A549 (cell line): Measurements from ENCODE around the gene PGM2L1. TPM values are rescaled to one million over a fixed set of nuclear protein-coding genes. Genes with fewer than 3 reads are reported as not detected.

ENCODE experiments used
- ATAC-seq, 2 experiments: fragments of 200-7000 bp in 1 of 2; fragments of >200 bp in 1 of 2; cut with Nextera tagmentation in 1 of 2; cut with Tn5 transposase in 1 of 2; 3 replicates each; pipeline versions ENCODE4 v1.8.0 to v1.9.1; 2018 to 2020; ENCODE audit warnings: mild to moderate bottlenecking in 1 of 2, moderate library complexity in 1 of 2
- CTCF ChIA-PET: fragments of 300-600 bp; sonication (Branson Sonifier 250); formaldehyde crosslinking; extraction: SDS; loops from one replicate; lab custom pipeline; 2021; ENCODE audit warnings: antibody characterized with exemption, inconsistent platforms; lab: Yijun Ruan, JAX
- POLR2A ChIA-PET: fragments of 350-600 bp; formaldehyde crosslinking; extraction: SDS; loops from one replicate; lab custom pipeline; 2021; ENCODE audit warnings: antibody characterized with exemption, inconsistent platforms; lab: Yijun Ruan, JAX
- DNase-seq, 2 experiments: peaks; one replicate each; pipeline versions ENCODE4 v3.0.0 to v3.0.0-alpha.2; 2011 to 2016; ENCODE audit warnings: low read depth in 1 of 2, low spot score in 1 of 2
- FAIRE-seq: peaks from 2 replicates; lab custom pipeline; 2011; peaks lifted over from hg19 to GRCh38; lab: Jason Lieb, UNC
- H3K27ac ChIP-seq, 2 experiments: fragments of >200 bp; sonication (Bioruptor Twin); formaldehyde crosslinking; 3 replicates each; pipeline ENCODE4 v1.5.1; 2016 to 2017
- H3K4me1 ChIP-seq: fragments of >200 bp; sonication (Bioruptor Twin); formaldehyde crosslinking; 3 replicates; pipeline ENCODE4 v1.6.1; 2016
- H3K4me2 ChIP-seq: fragments of >200 bp; sonication (Bioruptor Twin); formaldehyde crosslinking; 3 replicates; pipeline ENCODE4 v1.6.1; 2016
- H3K4me3 ChIP-seq: fragments of >200 bp; sonication (Bioruptor Twin); formaldehyde crosslinking; 3 replicates; pipeline ENCODE4 v1.5.1; 2016
- H3K9me3 ChIP-seq: fragments of >200 bp; sonication (Bioruptor Twin); formaldehyde crosslinking; 3 replicates; pipeline ENCODE4 v1.6.1; 2016
- CTCF ChIP-seq: fragments of >200 bp; sonication (Bioruptor Twin); formaldehyde crosslinking; IDR thresholded peaks from 3 replicates; pipeline ENCODE4 v1.5.1; 2016
- E2F6 ChIP-seq: IDR thresholded peaks from 2 replicates; pipeline ENCODE4 v1.6.1; 2012; ENCODE audit warnings: low read depth, borderline replicate concordance
- EHF ChIP-seq: fragments of 250-450 bp; sonication (Bioruptor Pico); IDR thresholded peaks from 2 replicates; pipeline ENCODE4 v1.5.0; 2020; ENCODE audit warnings: mild to moderate bottlenecking
- EHMT2 ChIP-seq: fragments of 200-600 bp; sonication (generic); IDR thresholded peaks from 2 replicates; pipeline ENCODE4 v1.6.1; 2016; ENCODE audit warnings: antibody characterized with exemption, low read depth, mild to moderate bottlenecking, moderate library complexity
- ELK1 ChIP-seq: fragments of 150-350 bp; IDR thresholded peaks from 2 replicates; pipeline ENCODE4 v1.6.1; 2014; ENCODE audit warnings: low read depth, mild to moderate bottlenecking, low read length
- EP300 ChIP-seq, 2 experiments: fragments of >200 bp; sonication (Bioruptor Twin); formaldehyde crosslinking; IDR thresholded peaks; 2 replicates in 1 of 2; 3 replicates in 1 of 2; pipeline ENCODE4 v1.6.1; 2016 to 2017
- ESRRA ChIP-seq: fragments of 150-350 bp; IDR thresholded peaks from 2 replicates; pipeline ENCODE4 v1.6.1; 2014; ENCODE audit warnings: mild to moderate bottlenecking, low read length, borderline replicate concordance
- FOSB ChIP-seq: fragments of 250-450 bp; sonication (Bioruptor Pico); IDR thresholded peaks from 2 replicates; pipeline ENCODE4 v1.5.0; 2020; ENCODE audit warnings: mild to moderate bottlenecking, moderate library complexity
- FOSL2 ChIP-seq, 2 experiments: fragments of 450-650 bp in 1 of 2; fragments of >200 bp in 1 of 2; sonication (Bioruptor Twin) in 1 of 2; formaldehyde crosslinking; IDR thresholded peaks; 2 replicates each; pipeline versions ENCODE4 v1.5.0 to v1.6.1; 2016 to 2020; ENCODE audit warnings: mild to moderate bottlenecking in 1 of 2, moderate library complexity in 1 of 2
- FOXS1 ChIP-seq: fragments of 250-450 bp; sonication (Bioruptor Pico); IDR thresholded peaks from 2 replicates; pipeline ENCODE4 v1.5.0; 2020; ENCODE audit warnings: mild to moderate bottlenecking, moderate library complexity
- HES2 ChIP-seq: fragments of >200 bp; sonication (Bioruptor Twin); formaldehyde crosslinking; IDR thresholded peaks from 2 replicates; pipeline ENCODE4 v1.6.1; 2016
- HOXA7 ChIP-seq: fragments of 250-450 bp; sonication (Bioruptor Pico); IDR thresholded peaks from 2 replicates; pipeline ENCODE4 v1.5.0; 2020; ENCODE audit warnings: mild to moderate bottlenecking, moderate library complexity
- JUN ChIP-seq, 2 experiments: fragments of >200 bp; sonication (Bioruptor Twin); formaldehyde crosslinking; IDR thresholded peaks; 2 replicates in 1 of 2; 3 replicates in 1 of 2; pipeline ENCODE4 v1.6.1; 2016 to 2017
- JUNB ChIP-seq: fragments of >200 bp; sonication (Bioruptor Twin); formaldehyde crosslinking; IDR thresholded peaks from 2 replicates; pipeline ENCODE4 v1.6.1; 2016
- KDM5A ChIP-seq: fragments of 200-600 bp; sonication (generic); IDR thresholded peaks from 2 replicates; pipeline ENCODE4 v1.6.1; 2016; ENCODE audit warnings: antibody characterized with exemption, mild to moderate bottlenecking
- MAFK ChIP-seq: fragments of 450-650 bp; IDR thresholded peaks from 2 replicates; pipeline ENCODE4 v1.6.1; 2014; ENCODE audit not compliant: partially characterized antibody
- MAX ChIP-seq: IDR thresholded peaks from 2 replicates; pipeline ENCODE4 v1.6.1; 2012
- NFE2L2 ChIP-seq: fragments of 150-350 bp; conservative IDR thresholded peaks from 2 replicates; pipeline ENCODE4 v1.6.1; 2014; ENCODE audit warnings: low read length
- NPAS2 ChIP-seq: fragments of 250-450 bp; sonication (Bioruptor Pico); IDR thresholded peaks from 2 replicates; pipeline ENCODE4 v1.8.0; 2022; ENCODE audit warnings: mild to moderate bottlenecking, moderate library complexity, borderline replicate concordance
- RAD21 ChIP-seq, 2 experiments: fragments of >200 bp in 1 of 2; sonication (Bioruptor Twin) in 1 of 2; formaldehyde crosslinking in 1 of 2; IDR thresholded peaks in 1 of 2; conservative IDR thresholded peaks in 1 of 2; 2 replicates in 1 of 2; 3 replicates in 1 of 2; pipeline ENCODE4 v1.6.1; 2012 to 2018; ENCODE audit warnings: inconsistent platforms in 1 of 2
- REST ChIP-seq: fragments of 200-600 bp; sonication (generic); IDR thresholded peaks from 2 replicates; pipeline ENCODE4 v1.6.1; 2016; ENCODE audit warnings: antibody characterized with exemption, mild to moderate bottlenecking, moderate library complexity
- RNF2 ChIP-seq: fragments of 200-600 bp; sonication (generic); IDR thresholded peaks from 2 replicates; pipeline ENCODE4 v1.6.1; 2016; ENCODE audit warnings: low read depth, mild to moderate bottlenecking, antibody characterized with exemption, moderate library complexity, borderline replicate concordance
- SMC3 ChIP-seq: fragments of >200 bp; sonication (Bioruptor Twin); formaldehyde crosslinking; IDR thresholded peaks from 3 replicates; pipeline ENCODE4 v1.6.1; 2018; ENCODE audit warnings: inconsistent platforms
- TFCP2L1 ChIP-seq: fragments of 250-450 bp; sonication (Bioruptor Pico); IDR thresholded peaks from 2 replicates; pipeline ENCODE4 v1.5.0; 2021; ENCODE audit warnings: mild to moderate bottlenecking
- TP53 ChIP-seq: fragments of 250-450 bp; sonication (Bioruptor Pico); IDR thresholded peaks from 2 replicates; pipeline ENCODE4 v1.5.0; 2021; ENCODE audit warnings: mild to moderate bottlenecking, moderate library complexity
- ZSCAN20 ChIP-seq: fragments of 250-450 bp; sonication (Bioruptor Pico); IDR thresholded peaks from 2 replicates; pipeline ENCODE4 v1.8.0; 2022; ENCODE audit warnings: mild to moderate bottlenecking, moderate library complexity
- WGBS: methylation state at CpG from one replicate; pipeline ENCODE4 v1.1.6; 2017; ENCODE audit errors: missing lambda C conversion rate; 5-methylcytosine and 5-hydroxymethylcytosine counted together
- polyA plus RNA-seq, 4 experiments: library from polyadenylated mRNA; depleted of rRNA in 3 of 4; stranded (reverse); fragments of >200 nt; fragmentation: RNase III in 1 of 4; extraction: RNeasy Plus Mini Kit Qiagen cat#74134 plus additional on column Dnase treatment in 1 of 4; gene quantifications; 2 replicates in 3 of 4; 3 replicates in 1 of 4; pipeline ENCODE4 v1.2.3, GENCODE V29; 2011 to 2017

The PGM2L1 gene
- polyA plus RNA-seq, 2 of the 4 experiments (the other 2 are of a cell fraction) = 21.8 to 23.5 TPM

- Histone ChIP-seq H3K27ac (peak overlapping the region in 1 of 2 experiments; percentile 28; a peak in 1 of 6 replicates), H3K4me3 (no peak overlapping the region), H3K4me2 (peak overlapping the region; percentile 39; the same call in 2 of the 3 replicates), H3K4me1 (peaks cover 39% of the 10 kb centered on the region), H3K9me3 (no peaks in the 10 kb centered on the region)
- ChIA-PET CTCF (interaction anchor here (1.6 to 1.8 kb wide), 2 partner anchors 69 to 76 kb away, joined by 4 read pairs; no protein-coding TSS in a partner anchor), POLR2A (no interaction called here)
- no peak for TF ChIP-seq HES2
- no peak for TF ChIP-seq JUNB
- no peak for TF ChIP-seq REST
- no peak for TF ChIP-seq NPAS2 (CRISPR knock-in tag)
- TF ChIP-seq FOXS1 (CRISPR knock-in tag) = no peak
- no peak for TF ChIP-seq EHF
- TF ChIP-seq RNF2 = no peak
- TF ChIP-seq ZSCAN20 (CRISPR knock-in tag) = no peak
- TF ChIP-seq RAD21 (conservative IDR thresholded peaks at IDR 0.05 in 1 of 2, IDR thresholded peaks at IDR 0.05 in 1 of 2) = no peak
- TF ChIP-seq EP300 (IDR thresholded peaks at IDR 0.05) = no peak
- no peak for TF ChIP-seq JUN (IDR thresholded peaks at IDR 0.05)
- TF ChIP-seq NFE2L2 = no peak
- TF ChIP-seq KDM5A = no peak
- TF ChIP-seq TFCP2L1 (CRISPR knock-in tag) = no peak
- TF ChIP-seq HOXA7 (CRISPR knock-in tag) = no peak
- TF ChIP-seq E2F6 = no peak
- TF ChIP-seq TP53 (CRISPR knock-in tag) = no peak
- DNase-seq = no peak
- FAIRE-seq = peak; percentile 79
- no peak for ATAC-seq
Observed at GRCh38 chr11:74373382-74373781, 24.9 kb downstream of the PGM2L1 start.

GRCh38 chr11:74371269-74372052 is 26.8 kb downstream of the PGM2L1 start:
- FAIRE-seq (peak; percentile 94), DNase-seq (peak; percentile 20 to 75), ATAC-seq (peak; percentile 66 to 98)
- Histone ChIP-seq H3K4me1 (peaks cover 41% of the 10 kb centered on the region), H3K4me2 (peak overlapping the region; percentile 39), H3K9me3 (no peaks in the 10 kb centered on the region), H3K4me3 (no peak overlapping the region), H3K27ac (peak overlapping the region; percentile 31 to 35; a peak in 4 of 6 replicates)
- 5% methylated on average over 3 of the region's 3 CpGs for WGBS
- POLR2A ChIA-PET = interaction anchor here (0.8 kb wide), 1 partner anchor 121 kb away, joined by 4 read pairs; no protein-coding TSS in a partner anchor
- CTCF ChIA-PET = interaction anchor here (0.7 to 2.3 kb wide), 4 partner anchors 18 to 116 kb away, joined by 3 to 8 read pairs (median 4); no protein-coding TSS in a partner anchor
- peak in 1 of 2 experiments; percentile 45; a peak in 1 of 5 replicates for TF ChIP-seq JUN (IDR thresholded peaks at IDR 0.05)
- 0 out of 5 replicates have a peak, but pooled peaks have one; percentile 14 to 28 for TF ChIP-seq EP300 (IDR thresholded peaks at IDR 0.05)
- TF ChIP-seq MAFK = no peak
- no peak for TF ChIP-seq FOSB (CRISPR knock-in tag)
- no peak for TF ChIP-seq ZSCAN20 (CRISPR knock-in tag)
- TF ChIP-seq CTCF = no peak
- no peak; the same call in 1 of the 2 replicates for TF ChIP-seq MAX
- TF ChIP-seq RAD21 (conservative IDR thresholded peaks at IDR 0.05 in 1 of 2, IDR thresholded peaks at IDR 0.05 in 1 of 2) = no peak
- no peak for TF ChIP-seq ELK1
- no peak for TF ChIP-seq SMC3
- no peak for TF ChIP-seq ESRRA
- no peak for TF ChIP-seq FOSL2 (IDR thresholded peaks at IDR 0.05)
- peak; percentile 85 for TF ChIP-seq FOSL2 (CRISPR knock-in tag; IDR thresholded peaks at IDR 0.05)
- TF ChIP-seq EHMT2 = no peak
